Effector CD8-positive, alpha-beta T cell (primary cell): ENCODE results near the gene ATG4C.
"Not testable (repeated sequence)": the region's sequence is repeated elsewhere in the genome, so short reads cannot be mapped to it uniquely, and the experiment has no call there.

Experiments used
- DNase-seq: peaks from one replicate; lab custom pipeline; 2025; lab: John Stamatoyannopoulos, UW
- total RNA-seq, 4 experiments: gene quantifications; one replicate each; lab custom pipeline; 2026; lab: John Stamatoyannopoulos, UW

ATG4C gene, protein sequence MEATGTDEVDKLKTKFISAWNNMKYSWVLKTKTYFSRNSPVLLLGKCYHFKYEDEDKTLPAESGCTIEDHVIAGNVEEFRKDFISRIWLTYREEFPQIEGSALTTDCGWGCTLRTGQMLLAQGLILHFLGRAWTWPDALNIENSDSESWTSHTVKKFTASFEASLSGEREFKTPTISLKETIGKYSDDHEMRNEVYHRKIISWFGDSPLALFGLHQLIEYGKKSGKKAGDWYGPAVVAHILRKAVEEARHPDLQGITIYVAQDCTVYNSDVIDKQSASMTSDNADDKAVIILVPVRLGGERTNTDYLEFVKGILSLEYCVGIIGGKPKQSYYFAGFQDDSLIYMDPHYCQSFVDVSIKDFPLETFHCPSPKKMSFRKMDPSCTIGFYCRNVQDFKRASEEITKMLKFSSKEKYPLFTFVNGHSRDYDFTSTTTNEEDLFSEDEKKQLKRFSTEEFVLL
- total RNA-seq: 8.6 to 13.6 (median 11.7) reads per million in 4 experiments

DNA sequence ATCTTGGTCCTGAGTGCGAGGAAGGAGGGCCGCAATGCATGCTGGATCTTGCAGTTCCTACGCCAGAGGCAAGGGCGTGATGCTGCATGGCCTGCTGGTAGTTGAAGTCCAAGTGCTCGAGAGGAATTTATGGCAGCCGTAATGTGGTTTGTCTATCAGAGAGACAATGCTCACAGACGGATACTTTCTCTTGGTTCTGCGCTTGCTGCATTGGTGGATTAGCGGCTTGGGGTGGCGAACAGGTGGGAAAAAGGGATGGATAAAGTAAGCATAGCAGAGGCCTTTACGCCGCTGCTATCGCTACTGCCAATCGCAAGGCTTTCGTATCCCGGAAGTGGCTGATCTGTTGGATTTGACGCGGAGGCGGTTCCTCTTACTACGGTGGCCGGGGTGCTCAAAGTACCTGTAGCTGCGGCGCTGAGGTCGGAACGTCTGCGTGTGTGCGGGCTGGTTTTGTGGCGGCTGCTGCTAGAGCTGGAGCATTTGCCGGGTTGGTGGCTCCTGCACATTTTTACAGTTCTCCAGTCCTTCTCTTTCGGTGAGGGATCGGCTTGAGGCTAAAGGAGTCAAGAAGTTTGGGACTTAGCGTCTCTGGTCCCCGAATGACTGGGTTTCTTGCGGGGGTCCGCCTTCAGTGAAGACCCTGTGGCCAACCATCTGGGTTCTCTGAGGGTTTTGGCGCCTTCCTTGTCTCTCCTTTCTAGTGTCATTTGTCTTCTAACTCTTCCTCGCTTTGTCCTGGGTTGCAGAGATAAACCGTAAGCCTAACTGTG lies at the start of gene ATG4C:
TSS of gene ATG4C (plus strand) at position 397 of the 773 bp plus-strand sequence. CDS start 19,655 bp downstream, outside the sequence.
- DNase-seq: peak; percentile 89

DNA sequence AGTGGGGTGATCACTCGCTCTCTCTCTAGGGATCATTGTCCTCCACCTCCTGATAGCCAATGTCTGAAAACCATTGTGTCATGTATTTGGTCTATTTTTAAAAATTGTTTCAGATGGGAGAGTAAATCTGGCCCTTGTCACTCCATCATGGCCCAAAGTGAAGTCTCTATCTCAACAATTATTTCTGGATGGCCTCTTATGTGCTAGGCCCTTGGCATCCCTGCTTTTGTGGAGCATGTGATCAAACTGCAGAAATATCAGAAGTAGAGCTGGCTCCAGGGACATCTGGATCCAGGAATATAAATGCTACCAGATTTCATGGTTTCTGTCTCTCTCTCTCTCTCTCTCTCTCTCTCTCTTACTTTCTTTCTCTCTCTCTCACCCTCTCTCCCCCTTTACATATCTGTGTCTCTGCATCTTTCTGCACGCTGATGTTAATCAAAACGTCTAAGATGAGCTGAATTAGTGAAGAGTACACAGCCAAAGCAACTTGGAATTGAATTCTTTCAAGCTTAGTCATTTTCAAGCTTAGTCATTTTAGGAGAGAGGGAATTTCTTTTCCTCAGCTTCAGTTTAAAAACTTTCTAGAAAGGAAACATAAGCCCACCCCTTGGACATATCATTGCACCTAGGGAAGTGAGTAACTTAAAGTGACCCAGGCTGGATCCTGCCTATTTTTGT lies 48.3 kb upstream of the ATG4C start:
- no peak for DNase-seq

DNA sequence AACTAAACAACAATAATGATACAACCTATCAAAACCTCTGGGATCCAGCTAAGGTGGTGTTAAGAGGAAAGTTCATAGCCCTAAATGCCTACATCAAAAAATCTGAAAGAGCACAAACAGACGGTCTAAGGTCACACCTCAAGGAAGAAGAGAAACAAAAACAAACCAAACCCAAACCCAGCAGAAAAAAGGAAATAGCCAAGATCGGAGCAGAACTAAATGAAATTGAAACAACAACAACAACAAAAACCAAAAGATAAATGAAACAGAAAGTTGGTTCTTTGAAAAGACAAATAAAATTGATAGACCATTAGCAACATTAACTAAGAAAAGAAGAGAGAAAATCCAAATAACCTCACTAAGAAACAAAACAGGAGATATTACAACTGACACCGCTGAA lies 43.2 kb upstream of the ATG4C start:
- DNase-seq: not testable (repeated sequence)

DNA sequence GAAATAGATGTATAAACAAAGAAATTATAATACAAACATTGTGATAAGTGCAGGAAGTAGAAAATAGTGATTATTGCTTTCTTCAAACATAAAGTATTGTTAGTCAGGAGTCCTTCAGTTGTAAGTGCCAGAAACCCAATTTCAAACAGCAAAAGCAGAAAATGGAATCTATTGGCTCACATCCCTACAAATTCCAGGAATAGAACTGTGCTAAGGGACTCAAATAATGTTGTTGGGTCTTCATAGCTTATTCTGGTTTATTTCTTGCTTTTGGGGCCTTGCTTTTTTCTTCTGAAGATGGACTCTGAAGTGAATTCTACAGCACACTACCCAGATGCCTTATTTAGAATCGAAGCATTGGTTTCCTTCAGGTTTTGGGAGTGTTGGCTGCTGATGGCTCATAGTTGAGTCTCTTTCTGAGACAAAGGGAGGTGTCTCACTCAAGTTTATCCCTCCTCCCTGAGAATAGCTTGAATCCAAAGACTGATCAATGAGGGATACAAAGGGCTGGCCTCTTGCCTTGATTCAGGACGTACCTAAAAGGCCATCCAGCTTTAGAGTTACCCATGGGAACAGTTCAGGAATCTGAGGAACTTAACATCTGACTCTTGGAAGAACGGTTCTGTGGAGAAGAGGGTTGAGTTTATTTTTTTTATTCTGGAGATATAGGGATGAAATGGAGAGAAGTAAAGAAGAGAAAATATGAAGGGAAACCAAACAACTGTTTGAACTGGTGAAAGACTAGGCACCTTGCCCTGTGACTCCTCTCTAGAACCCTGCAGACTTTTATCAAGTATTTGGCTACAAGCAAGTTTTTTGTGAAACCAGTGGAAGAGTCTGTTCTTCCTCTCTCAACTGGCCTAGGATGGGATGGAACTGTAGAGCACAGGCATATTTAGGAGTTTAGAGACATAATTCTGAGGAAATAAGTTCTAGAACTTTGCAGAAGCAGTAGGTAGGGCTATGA lies 39.0 kb upstream of the ATG4C start:
- no peak for DNase-seq

DNA sequence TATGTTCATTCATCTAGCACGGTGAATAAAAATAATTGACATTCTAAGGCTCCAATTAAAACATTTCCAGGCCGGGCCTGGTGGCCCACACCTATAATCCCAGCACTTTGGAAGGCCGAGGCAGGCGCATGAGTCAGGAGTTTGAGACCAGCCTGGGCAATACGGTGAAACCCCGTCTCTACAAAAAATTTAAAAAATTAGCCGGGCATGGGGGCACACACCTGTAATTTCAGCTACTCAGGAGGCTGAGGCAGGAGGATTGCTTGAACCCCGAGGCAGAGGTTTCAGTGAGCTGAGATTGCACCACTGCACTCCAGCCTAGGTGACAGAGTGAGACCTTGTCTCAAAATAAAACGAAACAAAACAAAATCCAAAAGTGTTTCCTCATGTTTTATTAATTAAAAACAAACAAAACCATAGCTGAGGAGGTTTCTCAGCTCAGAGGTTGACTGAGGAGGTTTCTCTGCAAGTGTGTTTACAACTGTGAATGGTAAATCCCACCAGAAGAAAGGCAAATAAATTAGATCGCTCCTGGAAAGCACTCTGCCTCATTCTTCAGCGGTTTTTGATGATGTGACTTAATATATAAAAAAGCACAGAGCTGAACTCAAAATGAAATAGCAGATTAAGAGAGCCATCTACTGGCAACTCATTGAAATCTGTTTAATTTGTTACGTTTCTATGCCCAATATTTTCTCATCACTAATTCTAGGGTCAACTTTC lies 37.7 kb upstream of the ATG4C start:
- DNase-seq: no peak

DNA sequence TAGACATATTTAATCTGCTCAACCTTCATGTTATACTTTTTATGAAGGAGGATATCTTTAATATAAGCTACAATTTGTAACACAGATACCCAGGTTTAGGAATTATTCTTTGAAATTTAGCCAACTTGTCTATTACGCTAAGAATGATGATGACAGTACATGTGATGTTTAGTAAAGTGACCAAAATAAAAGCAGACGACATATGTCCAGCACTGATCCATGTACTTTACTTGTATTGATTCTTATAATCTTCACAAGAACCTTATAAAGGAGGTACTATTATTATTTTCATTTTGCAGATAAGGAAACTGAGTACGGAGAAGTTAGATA lies 37.2 kb upstream of the ATG4C start:
- no peak for DNase-seq

DNA sequence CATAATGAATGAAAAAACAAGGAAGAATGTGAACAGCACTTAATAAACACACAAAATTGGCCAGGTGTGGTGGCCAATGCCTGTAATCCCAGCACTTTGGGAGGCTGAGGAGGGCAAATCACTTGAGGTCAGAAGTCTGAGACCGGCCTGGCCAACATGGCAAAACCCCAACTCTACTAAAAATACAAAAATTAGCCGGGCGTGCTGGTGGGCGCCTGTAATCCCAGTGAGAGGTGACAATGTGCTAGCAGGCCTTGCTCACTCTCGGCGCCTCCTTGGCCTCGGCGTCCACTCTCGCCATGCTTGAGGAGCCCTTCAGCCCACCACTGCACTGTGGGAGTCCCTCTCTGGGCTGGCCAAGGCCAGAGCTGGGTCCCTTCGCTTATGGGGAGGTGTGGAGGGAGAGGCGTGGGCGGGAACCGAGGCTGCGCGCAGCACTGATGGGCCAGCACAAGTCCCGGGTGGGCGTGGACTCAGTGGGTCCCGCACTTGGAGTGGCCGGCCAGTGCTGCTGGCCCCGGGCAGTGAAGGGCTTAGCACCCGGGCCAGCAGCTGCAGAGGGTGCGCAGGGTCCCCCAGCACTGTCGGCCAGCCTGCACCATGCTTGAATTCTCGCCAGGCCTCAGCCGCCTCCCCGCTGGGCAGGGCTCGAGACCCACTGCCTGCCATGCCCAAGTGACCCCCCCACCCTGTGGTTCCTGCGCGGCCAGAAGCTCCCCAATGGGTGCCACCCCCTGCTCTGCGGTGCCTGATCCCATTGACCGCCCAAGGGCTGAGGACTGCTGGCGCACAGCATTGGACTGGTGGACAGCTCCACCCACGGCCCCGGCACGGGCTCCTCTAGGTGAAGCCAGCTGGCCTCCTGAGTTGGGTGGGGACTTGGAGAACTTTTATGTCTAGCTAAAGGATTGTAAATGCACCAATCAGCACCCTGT lies 30.6 kb upstream of the ATG4C start:
- no peak for DNase-seq

DNA sequence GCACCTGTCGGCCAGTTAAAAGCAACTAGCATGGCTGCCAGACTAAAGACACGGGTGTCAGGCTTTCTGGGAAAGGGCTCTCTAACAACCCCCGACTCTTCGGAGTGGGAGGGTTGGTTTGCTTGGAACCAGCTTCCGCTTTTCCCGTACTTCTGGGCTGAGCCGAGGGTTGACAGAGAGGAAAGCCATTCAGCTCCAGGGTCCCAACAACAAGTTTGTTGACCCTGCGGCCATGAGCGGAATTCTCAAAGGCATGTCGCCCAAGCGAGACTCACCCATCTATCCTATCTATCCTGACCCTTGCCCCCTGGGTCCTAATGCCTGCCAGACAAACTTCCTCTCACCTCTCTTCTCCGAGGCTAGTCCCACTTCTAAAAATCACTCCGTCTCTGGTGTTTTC lies 29.0 kb upstream of the ATG4C start:
- DNase-seq: not testable (repeated sequence)

DNA sequence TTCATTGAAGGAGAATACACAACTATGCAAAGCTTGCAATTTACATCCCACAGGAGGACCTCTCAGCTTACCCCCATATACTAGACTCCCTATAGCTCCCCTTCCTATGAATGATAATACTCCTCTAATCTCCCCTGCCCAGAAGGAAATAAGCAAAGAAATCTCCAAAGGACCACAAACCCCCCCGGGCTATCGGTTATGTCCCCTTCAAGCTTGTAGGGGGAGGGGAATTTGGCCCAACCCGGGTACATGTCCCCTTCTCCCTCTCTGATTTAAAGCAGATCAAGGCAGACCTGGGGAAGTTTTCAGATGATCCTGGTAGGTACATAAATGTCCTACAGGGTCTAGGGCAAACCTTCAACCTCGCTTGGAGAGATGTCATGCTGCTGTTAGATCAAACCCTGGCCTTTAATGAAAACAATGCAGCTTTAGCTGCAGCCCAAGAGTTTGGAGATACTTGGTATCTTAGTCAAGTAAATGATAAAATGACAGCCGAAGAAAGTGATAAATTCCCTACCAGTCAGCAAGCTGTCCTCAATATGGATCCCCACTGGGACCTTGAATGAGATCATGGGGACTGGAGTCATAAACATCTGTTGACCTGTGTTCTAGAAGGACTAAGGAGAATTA lies 27.6 kb upstream of the ATG4C start:
- not testable (repeated sequence) for DNase-seq

DNA sequence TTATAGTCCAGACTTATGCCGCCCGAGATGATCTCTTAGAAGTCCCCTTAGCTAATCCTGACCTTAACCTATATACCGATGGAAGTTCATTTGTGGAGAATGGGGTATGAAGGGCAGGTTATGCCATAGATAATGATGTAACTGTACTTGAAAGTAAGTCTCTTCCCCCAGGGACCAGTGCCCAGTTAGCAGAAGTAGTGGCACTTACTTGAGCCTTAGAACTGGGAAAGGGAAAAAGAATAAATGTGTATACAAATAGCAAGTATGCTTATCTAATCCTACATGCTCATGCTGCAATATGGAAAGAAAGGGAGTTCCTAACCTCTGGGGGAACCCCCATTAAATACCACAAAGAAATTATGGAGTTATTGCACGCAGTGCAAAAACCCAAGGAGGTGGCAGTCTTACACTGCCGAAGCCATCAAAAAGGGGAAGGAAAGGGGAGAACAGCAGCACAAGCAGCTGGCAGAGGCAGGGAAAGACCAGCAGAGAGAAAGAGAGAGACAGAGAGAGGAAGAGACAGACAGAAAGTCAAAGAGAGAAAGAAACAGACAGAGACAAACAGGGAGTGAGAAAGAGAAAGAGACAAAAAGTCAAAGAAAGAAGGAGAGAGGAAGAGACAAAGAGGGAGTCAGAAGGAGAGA lies 24.6 kb upstream of the ATG4C start:
- not testable (repeated sequence) for DNase-seq

DNA sequence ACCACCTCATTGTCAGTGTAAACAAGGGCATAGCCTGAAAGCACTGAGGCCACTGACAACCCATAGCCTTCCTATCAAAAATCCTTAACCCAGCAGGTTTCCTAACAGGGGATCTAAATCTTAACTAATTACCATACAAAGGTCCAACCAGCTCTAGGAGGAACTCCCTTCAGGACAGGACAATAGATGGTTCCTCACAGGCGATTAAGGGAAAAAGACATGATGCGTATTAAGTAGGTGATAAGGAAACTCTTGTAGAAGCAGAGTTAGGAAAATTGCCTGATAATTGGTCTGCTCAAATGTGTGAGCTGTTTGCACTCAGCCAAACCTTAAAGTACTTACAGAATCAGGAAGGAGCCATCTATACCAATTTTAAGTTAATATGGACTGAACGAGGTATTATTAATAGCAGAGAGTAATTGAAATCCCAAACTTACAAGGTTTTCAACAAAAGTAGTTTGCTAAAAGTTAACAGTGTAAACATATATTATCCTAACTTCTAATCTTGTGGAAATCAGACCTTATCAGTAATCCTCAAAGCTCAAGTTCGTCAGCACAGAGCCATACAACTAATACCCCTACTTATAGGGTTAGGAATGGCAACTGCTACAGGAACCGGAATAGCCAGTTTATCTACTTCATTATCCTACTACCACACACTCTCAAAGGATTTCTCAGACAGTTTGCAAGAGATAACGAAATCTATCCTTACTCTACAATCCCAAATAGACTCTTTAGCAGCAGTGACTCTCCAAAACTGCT lies 23.7 kb upstream of the ATG4C start:
- DNase-seq: not testable (repeated sequence)

DNA sequence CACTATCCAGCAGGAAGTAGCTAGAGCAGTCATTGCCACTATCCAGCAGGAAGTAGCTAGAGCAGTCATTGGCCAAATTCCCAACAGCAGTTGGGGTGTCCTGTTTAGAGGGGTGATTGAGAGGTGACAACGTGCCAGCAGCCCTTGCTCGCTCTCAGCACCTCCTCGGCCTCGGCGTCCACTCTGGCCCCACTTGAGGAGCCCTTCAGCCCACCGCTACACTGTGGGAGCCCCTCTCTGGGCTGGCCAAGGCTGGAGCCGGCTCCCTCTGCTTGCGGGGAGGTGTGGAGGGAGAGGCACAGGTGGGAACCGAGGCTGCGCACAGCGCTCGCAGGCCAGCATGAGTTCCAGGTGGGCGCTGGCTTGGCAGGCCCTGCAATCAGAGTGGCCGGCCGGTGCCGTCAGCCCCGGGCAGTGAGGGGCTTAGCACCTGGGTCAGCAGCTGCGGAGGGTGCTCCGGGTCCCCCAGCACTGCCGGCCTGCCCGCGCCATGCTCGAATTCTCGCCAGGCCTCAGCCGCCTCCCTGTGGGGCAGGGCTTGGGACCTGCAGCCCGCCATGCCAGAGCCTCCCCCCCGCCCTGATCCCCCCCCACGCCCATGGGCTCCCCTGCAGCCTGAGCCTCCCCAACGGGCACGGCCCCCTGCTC lies 22.6 kb upstream of the ATG4C start:
- DNase-seq: not testable (repeated sequence)

DNA sequence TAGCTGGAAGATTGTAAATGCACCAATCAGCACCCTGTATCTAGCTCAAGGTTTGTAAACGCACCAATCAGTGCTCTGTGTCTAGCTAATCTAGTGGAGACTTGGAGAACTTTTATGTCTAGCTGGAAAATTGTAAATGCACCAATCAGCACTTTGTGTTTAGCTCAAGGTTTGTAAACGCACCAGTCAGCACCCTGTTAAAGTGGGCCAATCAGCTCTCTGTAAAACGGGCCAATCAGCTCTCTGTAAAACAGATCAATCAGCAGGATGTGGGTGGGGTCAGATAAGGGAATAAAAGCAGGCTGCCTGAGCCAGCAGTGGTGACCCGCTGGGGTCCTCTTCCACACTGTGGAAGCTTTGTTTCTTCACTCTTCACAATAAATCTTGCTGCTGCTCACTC lies 21.9 kb upstream of the ATG4C start:
- DNase-seq: not testable (repeated sequence)

DNA sequence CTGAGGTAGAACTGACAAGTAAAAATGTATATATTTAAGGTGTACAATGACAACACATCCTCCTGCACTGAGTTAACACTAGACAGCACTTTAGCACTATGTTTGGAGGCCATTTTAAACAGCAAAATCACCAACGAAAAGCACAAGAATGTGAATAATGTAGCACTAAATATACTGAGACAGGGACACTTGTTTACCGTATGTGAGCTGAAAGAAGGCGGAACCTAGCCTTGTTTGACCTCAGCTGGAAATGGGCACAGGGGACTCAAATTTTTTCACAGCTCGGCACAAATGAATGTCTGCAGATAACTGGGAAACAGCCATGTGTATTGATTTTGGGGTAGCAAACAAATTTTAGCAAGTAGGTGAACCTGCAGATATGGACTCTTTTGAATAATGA lies 18.0 kb upstream of the ATG4C start:
- DNase-seq: no peak

DNA sequence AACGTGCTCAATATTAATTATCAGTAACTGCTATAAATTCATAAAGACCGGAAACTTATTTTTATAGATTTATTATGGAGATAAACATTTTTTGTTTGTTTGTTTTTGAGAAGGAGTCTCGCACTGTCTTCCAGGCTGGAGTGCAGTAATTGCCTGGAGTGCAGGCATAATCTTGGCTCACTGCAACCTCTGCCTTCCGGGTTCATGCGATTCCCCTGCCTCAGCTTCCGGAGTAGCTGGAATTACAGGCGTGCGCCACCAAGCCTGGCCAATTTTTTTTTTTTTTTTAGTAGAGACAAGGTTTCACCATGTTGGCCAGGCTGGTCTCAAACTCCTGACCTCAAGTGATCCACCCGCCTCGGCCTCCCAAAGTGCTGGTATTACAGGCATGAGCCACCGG lies 15.4 kb upstream of the ATG4C start:
- not testable (repeated sequence) for DNase-seq

DNA sequence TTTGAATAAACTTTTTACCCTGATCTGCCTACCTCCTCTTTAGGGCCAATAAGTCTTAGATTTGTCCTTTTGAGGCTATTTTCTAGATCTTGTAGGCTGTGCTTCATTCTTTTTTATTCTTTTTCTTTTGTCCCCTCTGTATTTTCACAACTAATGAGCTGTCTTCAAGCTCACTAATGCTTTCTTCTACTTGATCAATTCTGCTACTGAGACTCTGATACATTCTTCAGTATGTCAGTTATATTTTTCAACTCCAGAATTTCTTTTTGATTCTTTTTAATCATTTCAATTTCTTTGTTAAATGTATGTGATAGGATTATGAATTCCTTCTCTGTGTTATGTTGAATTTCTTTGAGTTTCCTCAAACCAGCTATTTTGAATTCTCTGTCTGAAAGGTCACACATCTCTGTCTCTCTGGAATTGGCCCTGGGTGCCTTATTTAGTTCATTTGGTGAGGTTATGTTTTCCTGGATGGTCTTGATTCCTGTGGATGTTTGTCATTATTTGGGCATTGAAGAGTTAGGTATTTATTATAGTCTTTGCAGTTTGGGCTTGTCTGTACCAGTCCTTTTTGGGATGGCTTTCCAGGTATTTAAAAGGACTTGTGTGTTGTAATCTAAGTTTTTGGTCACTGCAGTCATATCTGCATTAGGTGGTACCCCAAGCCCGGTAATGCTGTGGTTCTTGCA lies 11.2 kb upstream of the ATG4C start:
- DNase-seq: no peak

DNA sequence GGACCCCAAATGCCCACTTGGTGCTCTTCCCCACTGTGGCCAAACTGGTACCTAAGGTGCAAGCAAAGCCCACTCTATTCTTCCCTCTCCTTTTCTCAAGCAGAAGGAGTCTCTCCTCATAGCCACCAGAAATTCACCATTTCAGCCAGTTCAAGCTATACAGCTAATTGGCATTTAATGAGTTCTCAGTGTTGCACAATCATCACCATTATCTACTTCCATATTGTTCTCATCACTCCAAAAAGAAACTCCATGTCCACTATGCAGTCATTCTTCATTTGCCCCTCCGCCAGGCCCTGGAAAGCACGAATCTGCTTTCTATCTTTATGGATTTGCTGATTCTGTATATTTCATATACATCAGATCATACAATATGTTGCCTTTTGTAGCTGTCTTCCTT lies 9.9 kb upstream of the ATG4C start:
- DNase-seq: no peak
